IPS-18c (cell line): ENCODE data around the gene GATM.
"Not testable (repeated sequence)": the region's sequence is repeated elsewhere in the genome, so short reads cannot be mapped to it uniquely, and the experiment has no call there.

Experiments
- H3K4me3 ChIP-seq: 2 replicates; pipeline ENCODE4 v1.7.0; 2013; ENCODE audit warnings: low read depth, mild to moderate bottlenecking, low read length, moderate library complexity; ENCODE audit not compliant: insufficient read depth
- H3K9me3 ChIP-seq: one replicate; pipeline ENCODE4 v1.6.1; 2013; ENCODE audit warnings: mild to moderate bottlenecking, low read length, moderate library complexity; ENCODE audit not compliant: control insufficient read depth, insufficient read depth

The GATM gene

DNA sequence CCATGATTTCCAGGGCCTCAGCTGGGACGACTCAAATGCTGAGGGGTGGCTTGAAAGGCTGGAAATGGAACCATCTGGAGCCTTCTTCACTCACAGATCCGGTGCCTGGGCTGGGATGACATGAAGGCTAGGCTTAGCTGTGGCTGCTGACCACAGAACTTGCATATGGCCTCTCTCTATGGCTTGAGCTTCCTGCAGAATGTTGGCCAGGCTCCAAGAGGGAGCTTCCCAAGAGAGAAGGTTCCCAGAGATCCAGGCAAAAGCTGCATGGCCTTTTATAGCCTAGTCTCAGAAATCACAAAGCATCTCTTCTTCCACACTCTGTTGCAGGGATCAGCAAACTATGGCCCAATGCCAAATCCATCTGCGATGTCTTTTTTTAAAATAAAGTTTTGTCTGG lies 44.8 kb downstream of the GATM start:
- Histone ChIP-seq H3K4me3 (no peak overlapping the region), H3K9me3 (no peaks in the 10 kb centered on the region)

DNA sequence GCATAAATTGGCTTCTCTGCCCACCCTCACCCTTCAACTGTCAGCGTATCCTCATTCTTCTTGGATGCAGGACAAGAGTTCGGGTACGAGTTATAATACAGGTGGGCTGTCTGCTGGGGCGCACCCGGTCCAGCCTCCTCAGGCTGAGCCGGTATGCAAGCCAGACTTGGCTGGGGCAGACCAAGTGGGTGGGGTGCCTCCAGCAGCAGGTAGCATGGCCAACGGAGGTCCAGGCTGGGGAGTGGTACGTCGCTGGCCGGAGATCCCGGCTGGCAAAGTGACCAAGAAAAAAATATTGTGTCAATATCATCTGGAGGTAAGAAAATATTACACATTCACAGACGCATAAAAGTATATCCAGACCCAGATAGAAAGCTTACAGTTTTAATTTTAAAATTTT lies 45.6 kb downstream of the GATM start:
- no peaks in the 10 kb centered on the region for H3K9me3 ChIP-seq

DNA sequence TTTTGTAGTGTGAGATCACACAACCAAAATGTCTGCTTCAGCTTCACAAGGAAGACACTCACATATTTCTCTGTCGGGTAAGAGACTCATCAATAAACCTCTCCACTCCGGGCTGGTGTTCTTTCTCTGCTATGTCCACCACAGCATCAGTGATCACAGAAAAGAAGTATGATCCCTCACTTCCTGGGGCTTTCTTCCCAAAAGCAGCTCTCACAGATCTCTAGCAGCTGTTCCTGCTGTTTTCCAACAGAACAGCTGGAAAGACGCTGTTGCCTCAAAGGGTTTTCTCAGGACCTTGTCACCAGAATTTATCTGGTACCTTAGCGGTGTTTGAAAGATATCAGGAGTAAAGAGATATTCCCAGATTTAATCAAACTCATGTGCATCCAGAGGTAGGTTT lies 46.4 kb downstream of the GATM start:
- no peaks in the 10 kb centered on the region for H3K9me3 ChIP-seq
- no peak overlapping the region for H3K4me3 ChIP-seq

More for the DNA sequence above, 45.6 kb downstream of the GATM start:
- no peak overlapping the region for H3K4me3 ChIP-seq

DNA sequence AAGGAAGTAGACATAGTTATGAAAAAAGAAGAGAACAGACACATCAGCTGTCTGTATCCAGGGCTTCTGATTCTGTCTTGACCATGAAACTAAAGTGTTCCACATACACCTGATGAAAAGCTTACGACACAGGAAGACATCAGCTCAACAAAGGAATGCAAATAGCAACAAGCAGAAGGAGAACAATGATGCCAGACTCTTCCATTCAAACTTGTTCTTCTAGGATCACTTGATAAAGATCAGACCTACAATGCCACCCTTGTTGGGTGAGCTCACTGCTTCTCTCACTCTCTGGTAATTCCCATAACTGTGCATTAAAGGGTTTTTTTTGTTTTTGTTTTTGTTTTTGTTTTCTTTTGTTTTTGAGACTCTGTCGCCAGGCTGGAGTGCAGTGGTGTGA lies 49.7 kb downstream of the GATM start:
- H3K4me3 ChIP-seq: no peak overlapping the region
- H3K9me3 ChIP-seq: no peaks in the 10 kb centered on the region

DNA sequence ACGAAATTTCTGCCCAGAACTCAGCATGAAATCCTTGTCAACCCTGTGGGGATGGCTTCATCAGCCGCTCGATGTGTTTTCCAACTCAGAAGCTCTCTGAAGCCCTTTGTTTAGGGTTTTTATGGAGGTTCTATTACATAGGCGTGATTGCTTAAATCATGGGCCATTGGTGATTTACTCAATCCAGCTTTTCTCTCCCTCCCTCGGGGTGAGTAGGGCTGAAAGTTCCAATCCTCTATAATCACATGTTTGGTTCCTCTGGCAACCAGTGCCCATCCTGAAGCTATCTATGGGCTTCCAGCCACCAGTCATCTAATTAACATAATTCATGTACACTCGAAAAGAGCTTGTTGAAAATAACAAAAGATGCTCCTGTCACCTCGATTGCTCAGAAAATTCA lies 51.6 kb downstream of the GATM start:
- H3K9me3 ChIP-seq: no peaks in the 10 kb centered on the region
- no peak overlapping the region for H3K4me3 ChIP-seq

DNA sequence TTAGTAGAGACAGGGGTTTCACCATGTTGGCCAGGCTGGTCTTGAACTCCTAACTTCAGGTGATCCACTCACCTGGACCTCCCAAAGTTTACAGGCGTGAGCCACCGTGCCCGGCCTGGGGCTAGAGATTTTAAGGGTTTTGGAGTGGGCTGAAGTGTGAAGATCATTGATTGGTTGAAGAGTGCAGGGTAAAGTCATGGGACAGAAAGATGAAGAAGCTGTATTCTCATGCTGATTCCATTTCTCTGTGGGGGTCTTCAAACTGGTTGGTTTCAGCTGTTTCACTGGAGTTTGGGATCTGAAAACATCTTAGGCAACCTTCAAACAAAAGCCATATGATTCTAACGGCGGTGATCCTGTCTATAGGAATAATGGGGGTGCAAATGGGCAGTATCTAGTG lies 52.1 kb downstream of the GATM start:
- H3K9me3 ChIP-seq: no peaks in the 10 kb centered on the region
- H3K4me3 ChIP-seq: no peak overlapping the region

DNA sequence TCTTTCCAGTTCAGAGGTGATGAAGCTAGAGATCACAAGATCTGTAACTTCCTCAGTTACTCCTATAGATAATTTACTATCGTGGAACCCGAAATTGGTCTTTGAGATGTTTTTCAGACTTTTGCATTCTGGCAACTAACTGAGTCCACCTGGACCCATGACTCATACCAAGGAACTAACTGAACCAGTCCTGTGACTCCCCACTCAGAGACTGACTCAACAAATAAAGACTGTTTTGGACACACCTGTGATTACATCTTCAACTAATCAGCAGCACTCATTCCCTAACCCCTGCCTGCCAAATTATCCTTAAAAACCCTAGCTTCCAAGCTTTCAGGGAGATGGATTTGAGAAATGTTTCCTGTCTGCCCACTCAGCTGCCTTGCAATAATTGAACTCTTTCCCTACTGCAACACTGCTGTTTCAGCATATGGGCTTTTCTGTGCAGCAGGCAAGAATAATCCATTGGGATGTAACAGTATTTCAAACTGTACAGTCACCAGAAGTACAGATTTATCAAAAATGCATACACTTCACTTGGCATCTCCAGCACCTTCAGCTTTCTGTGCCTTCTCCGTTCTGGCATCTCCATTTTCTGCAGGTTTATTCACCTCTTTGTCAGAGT lies 57.7 kb downstream of the GATM start:
- Histone ChIP-seq H3K9me3 (no peaks in the 10 kb centered on the region), H3K4me3 (no peak overlapping the region)

DNA sequence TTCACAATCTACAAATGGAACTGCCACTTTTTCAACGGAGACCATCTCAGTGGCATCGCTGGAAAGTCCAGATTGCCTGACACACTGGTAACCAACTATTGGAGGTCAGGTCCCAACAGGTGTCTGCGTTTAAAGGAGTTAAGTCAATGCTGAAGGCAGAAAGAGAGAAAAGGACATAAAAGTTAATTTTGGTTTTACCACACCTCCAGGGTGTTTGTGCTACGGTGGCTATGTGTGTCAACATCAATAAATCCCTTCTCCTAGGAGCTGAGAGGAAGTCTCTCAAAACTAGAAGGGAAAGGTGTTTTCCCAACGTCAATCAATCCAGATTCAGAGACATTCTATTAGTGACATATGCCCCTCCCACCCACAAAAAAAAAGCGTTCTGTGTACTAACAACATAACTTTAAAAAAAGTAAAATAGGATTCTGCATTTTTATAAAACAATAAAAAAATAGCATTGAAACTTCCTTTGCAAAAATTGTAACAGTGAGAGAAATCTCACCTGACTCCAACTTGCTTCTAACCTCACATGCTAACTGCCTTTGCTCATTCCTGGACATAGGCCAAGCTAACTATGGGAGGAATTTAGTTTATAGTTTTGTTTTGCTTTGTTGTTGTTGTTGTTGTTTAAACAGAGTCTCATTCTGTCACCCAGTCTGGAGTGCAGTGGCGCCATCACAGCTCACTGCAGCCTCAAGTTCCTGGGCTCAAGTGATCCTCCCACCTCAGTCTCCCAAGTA lies 58.7 kb downstream of the GATM start:
- H3K9me3 ChIP-seq: no peaks in the 10 kb centered on the region

DNA sequence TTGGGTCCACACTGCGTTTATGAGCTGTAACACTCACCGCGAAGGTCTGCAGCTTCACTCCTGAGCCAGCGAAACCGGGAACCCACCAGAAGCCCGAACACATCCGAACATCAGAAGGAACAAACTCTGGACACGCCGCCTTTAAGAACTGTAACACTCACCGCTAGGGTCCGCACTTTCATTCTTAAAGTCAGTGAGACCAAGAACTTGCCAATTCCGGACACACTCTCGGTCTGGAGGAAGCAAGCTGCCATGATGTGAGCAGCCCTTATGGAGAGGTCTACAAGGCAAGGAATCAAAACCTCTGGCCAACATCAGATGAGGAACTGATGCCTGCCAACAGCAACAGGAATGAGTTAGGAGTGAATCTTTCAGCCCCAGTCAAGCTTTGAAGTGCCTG lies 63.4 kb downstream of the GATM start:
- H3K4me3 ChIP-seq: no peak overlapping the region

More for the DNA sequence above, 58.7 kb downstream of the GATM start:
- H3K4me3 ChIP-seq: no peak overlapping the region

DNA sequence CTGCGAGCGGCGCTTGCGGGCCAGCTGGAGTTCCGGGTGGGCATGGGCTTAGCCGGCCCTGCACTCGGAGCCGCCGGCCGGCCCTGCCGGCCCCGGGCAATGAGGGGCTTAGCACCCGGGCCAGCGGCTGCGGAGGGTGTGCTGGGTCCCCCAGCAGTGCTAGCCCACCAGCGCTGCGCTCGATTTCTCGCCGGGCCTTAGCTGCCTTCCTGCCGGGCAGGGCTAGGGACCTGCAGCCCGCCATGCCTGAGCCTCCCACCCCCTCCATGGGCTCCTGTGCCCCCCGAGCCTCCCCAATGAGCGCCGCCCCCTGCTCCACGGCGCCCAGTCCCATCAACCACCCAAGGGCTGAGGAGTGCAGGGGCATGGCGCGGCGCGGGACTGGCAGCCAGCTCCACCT lies 64.2 kb downstream of the GATM start:
- not testable (repeated sequence) for H3K4me3 ChIP-seq, H3K9me3 ChIP-seq

More for the DNA sequence above, 63.4 kb downstream of the GATM start:
- H3K9me3 ChIP-seq: no peaks in the 10 kb centered on the region
